ENCODE results near the gene PRRX2. TPM values are rescaled to one million over a fixed set of nuclear protein-coding genes. Genes with fewer than 3 reads are reported as not detected.

Gene PRRX2
- total RNA-seq, 1 donor from 2014 or later, result not detected

GRCh38 chr9:129681924-129682323 is 16.5 kb downstream of the PRRX2 start:
- TF ChIP-seq CTCF (IDR thresholded peaks at IDR 0.05), result no peak
- Mint-ChIP-seq H3K4me3 (no peak overlapping the region), H3K9me3 (no peaks in the 10 kb centered on the region), H3K36me3 (ENCODE audit: low read depth) (no peaks in the 10 kb centered on the region), H3K27me3 (peaks cover 8% of the 10 kb centered on the region), H3K27ac (no peak overlapping the region), H3K4me1 (no peaks in the 10 kb centered on the region)
- ATAC-seq (ENCODE audit: low read depth) (no peak), DNase-seq (no peak)
- intact Hi-C loops (cut with micrococcal nuclease), result no loop called here
- ChIA-PET CTCF (no interaction called here), POLR2A (no interaction called here)

DNA sequence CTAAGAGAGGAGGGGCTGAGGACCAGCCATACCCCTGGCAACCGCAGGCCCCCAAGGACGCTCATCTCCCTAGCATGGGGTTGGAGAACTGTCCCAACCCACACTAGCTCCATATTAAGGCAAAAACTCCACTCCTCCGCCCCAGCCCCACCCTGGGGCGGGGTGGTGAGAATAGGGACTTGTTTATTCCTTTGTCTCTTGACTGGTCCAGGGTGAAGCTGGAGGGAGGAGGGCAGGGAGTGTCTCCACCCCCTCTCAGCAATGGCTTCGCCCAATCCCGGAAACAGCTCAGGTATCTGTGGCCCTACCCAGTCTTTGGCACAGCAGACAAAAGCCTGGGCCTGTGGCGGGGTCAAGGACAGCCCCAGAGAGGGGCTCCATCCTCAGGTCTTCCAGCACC is 16.9 kb downstream of the PRRX2 start:
- intact Hi-C loops (cut with micrococcal nuclease), result no loop called here
- DNase-seq (no peak), ATAC-seq (ENCODE audit: low read depth) (no peak)
- no peaks in the 10 kb centered on the region for H3K9me3 Mint-ChIP-seq
- no peak for TF ChIP-seq CTCF (IDR thresholded peaks at IDR 0.05)
- peaks cover 6% of the 10 kb centered on the region for H3K27me3 Mint-ChIP-seq
- H3K4me3 Mint-ChIP-seq, result no peak overlapping the region
- no peaks in the 10 kb centered on the region for H3K4me1 Mint-ChIP-seq
- no peak overlapping the region for H3K27ac Mint-ChIP-seq
- ChIA-PET POLR2A (no interaction called here), CTCF (no interaction called here)
- no peaks in the 10 kb centered on the region for H3K36me3 Mint-ChIP-seq (ENCODE audit: low read depth)

- Mint-ChIP-seq H3K4me3 (no peak overlapping the region), H3K27me3 (peaks cover 1% of the 10 kb centered on the region), H3K27ac (no peak overlapping the region), H3K4me1 (no peaks in the 10 kb centered on the region), H3K9me3 (no peaks in the 10 kb centered on the region), H3K36me3 (ENCODE audit: low read depth) (no peaks in the 10 kb centered on the region)
- ChIA-PET POLR2A (no interaction called here), CTCF (no interaction called here)
- no peak for DNase-seq
- no peak for TF ChIP-seq CTCF (IDR thresholded peaks at IDR 0.05)
- intact Hi-C loops (cut with micrococcal nuclease), result no loop called here
- no peak for ATAC-seq (ENCODE audit: low read depth)
Measured at GRCh38 chr9:129685220-129685932, 19.9 kb downstream of the PRRX2 start.

DNA sequence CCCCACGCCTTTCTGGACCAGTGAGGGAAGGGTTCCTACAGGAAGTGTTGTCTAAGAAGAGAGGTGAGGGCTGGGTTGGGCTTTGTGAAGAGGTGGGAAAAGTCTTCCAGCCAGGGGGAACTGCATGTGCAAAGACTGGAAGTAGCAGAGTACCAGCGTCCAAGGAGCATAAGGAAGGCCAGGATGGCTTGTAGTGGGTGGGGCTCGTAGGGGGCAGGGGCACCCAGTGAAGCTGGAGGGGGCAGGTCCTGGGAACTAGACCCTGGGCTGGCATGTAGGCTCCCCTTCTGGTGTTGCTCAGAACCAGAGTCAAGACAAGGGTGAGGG is 20.4 kb downstream of the PRRX2 start:
- no peaks in the 10 kb centered on the region for H3K4me1 Mint-ChIP-seq
- H3K27me3 Mint-ChIP-seq, result no peaks in the 10 kb centered on the region
- H3K27ac Mint-ChIP-seq, result no peak overlapping the region
- no peak overlapping the region for H3K4me3 Mint-ChIP-seq
- ATAC-seq (ENCODE audit: low read depth) (no peak), DNase-seq (no peak)
- H3K36me3 Mint-ChIP-seq (ENCODE audit: low read depth), result no peaks in the 10 kb centered on the region
- ChIA-PET CTCF (no interaction called here), POLR2A (no interaction called here)
- no peak for TF ChIP-seq CTCF (IDR thresholded peaks at IDR 0.05)
- no peaks in the 10 kb centered on the region for H3K9me3 Mint-ChIP-seq
- intact Hi-C loops (cut with micrococcal nuclease), result no loop called here

- Mint-ChIP-seq H3K4me1 (no peaks in the 10 kb centered on the region), H3K27me3 (peaks cover 2% of the 10 kb centered on the region), H3K27ac (no peak overlapping the region), H3K9me3 (no peaks in the 10 kb centered on the region), H3K4me3 (no peak overlapping the region), H3K36me3 (ENCODE audit: low read depth) (no peaks in the 10 kb centered on the region)
- ChIA-PET POLR2A (no interaction called here), CTCF (no interaction called here)
- TF ChIP-seq CTCF (IDR thresholded peaks at IDR 0.05), result no peak
- no peak for DNase-seq
- intact Hi-C loops (cut with micrococcal nuclease), result no loop called here
- ATAC-seq (ENCODE audit: low read depth), result no peak
Measured at GRCh38 chr9:129686736-129687135, 21.3 kb downstream of the PRRX2 start.
